ENCODE data around the gene SETDB1. TPM values are rescaled to one million over a fixed set of nuclear protein-coding genes. Genes with fewer than 3 reads are reported as not detected.

Gene SETDB1
- total and polyA plus RNA-seq, 2 experiments from 2014 or later: 12.9 to 33.7 TPM

DNA sequence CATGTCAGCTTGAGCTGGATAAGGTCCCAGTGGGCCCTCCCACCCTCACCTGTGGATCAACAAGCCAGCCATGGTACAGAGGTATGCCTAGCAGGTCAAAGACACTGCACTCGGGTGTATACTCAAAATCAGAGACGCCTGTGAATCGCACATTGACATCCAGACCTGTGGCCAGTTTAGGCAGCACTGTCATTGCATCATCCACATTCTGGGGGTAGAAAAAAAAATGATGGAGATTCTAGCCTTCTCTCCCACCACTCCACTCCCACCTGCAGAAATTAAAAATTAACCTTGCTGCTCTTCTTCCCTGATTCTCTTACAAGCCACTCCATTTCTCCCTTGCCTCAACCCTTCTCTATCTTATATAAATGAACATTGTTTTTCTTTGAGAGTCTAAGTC lies 74.2 kb downstream of the SETDB1 start:
- WGBS (ENCODE audit: low lambda C conversion rate, missing lambda C conversion rate): 95% methylated on average over 3 of the region's 3 CpGs
- Histone ChIP-seq H3K4me1 (ENCODE audit: insufficient read depth) (peaks cover 29% of the 10 kb centered on the region), H3K27me3 (no peaks in the 10 kb centered on the region), H3K4me3 (no peak overlapping the region), H3K4me2 (no peak overlapping the region), H3K9me3 (ENCODE audit: low read depth) (no peaks in the 10 kb centered on the region), H3K9me2 (replicated peaks; ENCODE audit: insufficient read depth) (no peaks in the 10 kb centered on the region), H3K36me3 (replicated peaks; ENCODE audit: insufficient read depth, low read depth) (no peaks in the 10 kb centered on the region), H2AFZ (no peak overlapping the region), H3K79me2 (peaks cover 30% of the 10 kb centered on the region), H4K20me1 (ENCODE audit: insufficient read depth, poor library complexity, severe bottlenecking) (no peaks in the 10 kb centered on the region), H3K27ac (no peak overlapping the region)
- DNase-seq (ENCODE audit: low spot score): no peak
- TF ChIP-seq EZH2 (IDR thresholded peaks at IDR 0.05; ENCODE audit: borderline replicate concordance): no peak

DNA sequence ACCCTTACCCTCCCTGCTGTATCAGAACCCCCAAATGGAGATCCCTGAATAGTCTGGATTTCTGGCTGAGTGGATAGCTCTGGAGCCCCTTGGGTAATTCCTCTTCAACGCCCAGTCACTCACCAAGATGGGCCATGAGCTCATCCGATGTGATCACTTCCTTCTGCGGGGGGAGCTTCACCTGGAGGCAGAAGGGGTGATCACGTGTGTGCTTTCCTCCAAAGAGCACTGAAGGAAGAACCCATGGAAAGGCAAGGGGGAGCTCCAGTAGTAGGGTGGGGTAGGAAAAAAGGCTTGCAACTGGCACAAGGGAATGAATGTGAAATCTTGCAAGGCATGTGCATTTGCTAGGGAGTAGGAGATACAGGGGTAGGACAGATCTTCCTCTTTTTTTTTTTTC lies 75.4 kb downstream of the SETDB1 start:
- no peak for DNase-seq (ENCODE audit: low spot score)
- Histone ChIP-seq H3K4me1 (ENCODE audit: insufficient read depth) (peaks cover 31% of the 10 kb centered on the region), H3K79me2 (peaks cover 35% of the 10 kb centered on the region), H3K27ac (no peak overlapping the region), H3K4me3 (no peak overlapping the region), H3K27me3 (no peaks in the 10 kb centered on the region), H4K20me1 (ENCODE audit: insufficient read depth, poor library complexity, severe bottlenecking) (no peaks in the 10 kb centered on the region), H3K4me2 (no peak overlapping the region), H3K9me3 (ENCODE audit: low read depth) (no peaks in the 10 kb centered on the region), H3K9me2 (replicated peaks; ENCODE audit: insufficient read depth) (no peaks in the 10 kb centered on the region), H3K36me3 (replicated peaks; ENCODE audit: insufficient read depth, low read depth) (no peaks in the 10 kb centered on the region), H2AFZ (no peak overlapping the region)
- TF ChIP-seq EZH2 (IDR thresholded peaks at IDR 0.05; ENCODE audit: borderline replicate concordance) (no peak), EZH2phosphoT487 (IDR thresholded peaks at IDR 0.05; ENCODE audit: low read depth, severe bottlenecking, unreplicated experiment) (no peak)
- TF ChIP-seq, protein P1, sequence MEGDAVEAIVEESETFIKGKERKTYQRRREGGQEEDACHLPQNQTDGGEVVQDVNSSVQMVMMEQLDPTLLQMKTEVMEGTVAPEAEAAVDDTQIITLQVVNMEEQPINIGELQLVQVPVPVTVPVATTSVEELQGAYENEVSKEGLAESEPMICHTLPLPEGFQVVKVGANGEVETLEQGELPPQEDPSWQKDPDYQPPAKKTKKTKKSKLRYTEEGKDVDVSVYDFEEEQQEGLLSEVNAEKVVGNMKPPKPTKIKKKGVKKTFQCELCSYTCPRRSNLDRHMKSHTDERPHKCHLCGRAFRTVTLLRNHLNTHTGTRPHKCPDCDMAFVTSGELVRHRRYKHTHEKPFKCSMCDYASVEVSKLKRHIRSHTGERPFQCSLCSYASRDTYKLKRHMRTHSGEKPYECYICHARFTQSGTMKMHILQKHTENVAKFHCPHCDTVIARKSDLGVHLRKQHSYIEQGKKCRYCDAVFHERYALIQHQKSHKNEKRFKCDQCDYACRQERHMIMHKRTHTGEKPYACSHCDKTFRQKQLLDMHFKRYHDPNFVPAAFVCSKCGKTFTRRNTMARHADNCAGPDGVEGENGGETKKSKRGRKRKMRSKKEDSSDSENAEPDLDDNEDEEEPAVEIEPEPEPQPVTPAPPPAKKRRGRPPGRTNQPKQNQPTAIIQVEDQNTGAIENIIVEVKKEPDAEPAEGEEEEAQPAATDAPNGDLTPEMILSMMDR (IDR thresholded peaks at IDR 0.05; ENCODE audit: poor library complexity): no peak
- WGBS (ENCODE audit: low lambda C conversion rate, missing lambda C conversion rate): 91% methylated on average over 4 of the region's 4 CpGs

DNA sequence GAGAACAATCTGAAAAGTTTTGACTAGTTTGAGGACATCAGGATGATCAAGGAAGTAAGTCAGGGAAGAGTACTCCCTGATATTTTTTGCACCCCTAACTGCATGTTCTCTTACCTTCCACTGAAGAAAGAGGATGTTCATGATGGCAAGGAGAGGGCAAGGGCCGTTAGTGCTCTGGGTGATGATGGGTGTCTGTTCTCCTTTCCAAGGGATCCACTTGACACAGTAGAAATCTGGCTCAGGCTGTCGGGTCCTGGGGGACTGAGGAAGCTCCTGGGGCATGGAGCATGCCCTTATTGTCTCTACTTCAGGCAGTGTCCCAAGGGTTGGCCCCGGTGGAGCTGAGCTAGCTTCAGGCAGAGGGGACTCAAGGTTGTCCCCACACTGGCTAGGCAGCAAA lies 75.9 kb downstream of the SETDB1 start:
- TF ChIP-seq, protein P1 (IDR thresholded peaks at IDR 0.05; ENCODE audit: poor library complexity): no peak
- TF ChIP-seq EZH2phosphoT487 (IDR thresholded peaks at IDR 0.05; ENCODE audit: low read depth, severe bottlenecking, unreplicated experiment) (no peak), EZH2 (IDR thresholded peaks at IDR 0.05; ENCODE audit: borderline replicate concordance) (no peak)
- H3K36me3 ChIP-seq (replicated peaks; ENCODE audit: insufficient read depth, low read depth): no peaks in the 10 kb centered on the region
- H4K20me1 ChIP-seq (ENCODE audit: insufficient read depth, poor library complexity, severe bottlenecking): no peaks in the 10 kb centered on the region
- no peak overlapping the region for H3K27ac ChIP-seq
- no peak for DNase-seq (ENCODE audit: low spot score)
- H3K9me2 ChIP-seq (replicated peaks; ENCODE audit: insufficient read depth): no peaks in the 10 kb centered on the region
- no peaks in the 10 kb centered on the region for H3K9me3 ChIP-seq (ENCODE audit: low read depth)
- peaks cover 35% of the 10 kb centered on the region for H3K79me2 ChIP-seq
- peaks cover 34% of the 10 kb centered on the region for H3K4me1 ChIP-seq (ENCODE audit: insufficient read depth)
- no peaks in the 10 kb centered on the region for H3K27me3 ChIP-seq
- WGBS (ENCODE audit: low lambda C conversion rate, missing lambda C conversion rate): 91% methylated on average over 3 of the region's 3 CpGs
- H3K4me3 ChIP-seq: no peak overlapping the region
- H3K4me2 ChIP-seq: no peak overlapping the region
- H2AFZ ChIP-seq: no peak overlapping the region

DNA sequence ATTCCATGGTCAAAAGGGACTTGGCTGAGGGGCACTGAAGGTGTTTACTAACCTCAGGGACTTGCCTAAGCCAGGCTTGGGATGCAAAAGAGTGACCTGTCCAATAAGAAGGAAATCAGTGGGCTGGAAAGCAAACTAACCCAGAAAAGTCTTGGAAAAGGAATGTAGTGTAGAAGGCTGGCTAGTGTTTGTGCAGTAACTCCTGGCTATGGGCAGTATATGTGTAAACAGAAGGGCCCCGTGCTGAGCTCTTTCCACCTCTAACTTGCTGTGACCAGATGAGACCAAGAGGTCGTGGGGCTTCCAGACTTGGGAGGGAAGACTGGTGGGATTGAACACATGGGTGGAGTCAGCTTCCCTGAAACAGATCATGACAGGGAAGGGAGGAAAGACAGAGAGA lies 76.4 kb downstream of the SETDB1 start:
- H2AFZ ChIP-seq: no peak overlapping the region
- peak overlapping the region; percentile 87 for H3K4me2 ChIP-seq
- no peaks in the 10 kb centered on the region for H3K36me3 ChIP-seq (replicated peaks; ENCODE audit: insufficient read depth, low read depth)
- 26% methylated on average over 2 of the region's 2 CpGs for WGBS (ENCODE audit: low lambda C conversion rate, missing lambda C conversion rate)
- peaks cover 35% of the 10 kb centered on the region for H3K79me2 ChIP-seq
- peak overlapping the region; percentile 35 for H3K27ac ChIP-seq
- TF ChIP-seq, protein P1 (IDR thresholded peaks at IDR 0.05; ENCODE audit: poor library complexity): no peak
- TF ChIP-seq EZH2phosphoT487 (IDR thresholded peaks at IDR 0.05; ENCODE audit: low read depth, severe bottlenecking, unreplicated experiment) (no peak), EZH2 (IDR thresholded peaks at IDR 0.05; ENCODE audit: borderline replicate concordance) (no peak)
- no peaks in the 10 kb centered on the region for H4K20me1 ChIP-seq (ENCODE audit: insufficient read depth, poor library complexity, severe bottlenecking)
- no peak for DNase-seq (ENCODE audit: low spot score)
- H3K27me3 ChIP-seq: no peaks in the 10 kb centered on the region
- H3K9me2 ChIP-seq (replicated peaks; ENCODE audit: insufficient read depth): no peaks in the 10 kb centered on the region
- no peaks in the 10 kb centered on the region for H3K9me3 ChIP-seq (ENCODE audit: low read depth)
- no peak overlapping the region for H3K4me3 ChIP-seq
- peaks cover 39% of the 10 kb centered on the region for H3K4me1 ChIP-seq (ENCODE audit: insufficient read depth)
